Esophagus muscularis mucosa (tissue), 3 donors: ENCODE measurements around the gene BAD.

ENCODE experiments used
- POLR2AphosphoS5 ChIP-seq, 2 donors: sonication (generic); formaldehyde crosslinking; IDR thresholded peaks; one replicate each; pipeline ENCODE4 v1.6.1; 2017; ENCODE audit warnings: antibody characterized with exemption in 2 of 2
- TF ChIP-seq, protein P1 (sequence below), 3 experiments: fragments of 200-600 bp in 2 of 3; fragments of 450-650 bp in 1 of 3; sonication (generic) in 2 of 3; IDR thresholded peaks; one replicate each; pipeline ENCODE4 v1.5.1; 2017 to 2019; ENCODE audit warnings: antibody characterized with exemption in 3 of 3, mild to moderate bottlenecking in 2 of 3, moderate library complexity in 1 of 3

DNA sequence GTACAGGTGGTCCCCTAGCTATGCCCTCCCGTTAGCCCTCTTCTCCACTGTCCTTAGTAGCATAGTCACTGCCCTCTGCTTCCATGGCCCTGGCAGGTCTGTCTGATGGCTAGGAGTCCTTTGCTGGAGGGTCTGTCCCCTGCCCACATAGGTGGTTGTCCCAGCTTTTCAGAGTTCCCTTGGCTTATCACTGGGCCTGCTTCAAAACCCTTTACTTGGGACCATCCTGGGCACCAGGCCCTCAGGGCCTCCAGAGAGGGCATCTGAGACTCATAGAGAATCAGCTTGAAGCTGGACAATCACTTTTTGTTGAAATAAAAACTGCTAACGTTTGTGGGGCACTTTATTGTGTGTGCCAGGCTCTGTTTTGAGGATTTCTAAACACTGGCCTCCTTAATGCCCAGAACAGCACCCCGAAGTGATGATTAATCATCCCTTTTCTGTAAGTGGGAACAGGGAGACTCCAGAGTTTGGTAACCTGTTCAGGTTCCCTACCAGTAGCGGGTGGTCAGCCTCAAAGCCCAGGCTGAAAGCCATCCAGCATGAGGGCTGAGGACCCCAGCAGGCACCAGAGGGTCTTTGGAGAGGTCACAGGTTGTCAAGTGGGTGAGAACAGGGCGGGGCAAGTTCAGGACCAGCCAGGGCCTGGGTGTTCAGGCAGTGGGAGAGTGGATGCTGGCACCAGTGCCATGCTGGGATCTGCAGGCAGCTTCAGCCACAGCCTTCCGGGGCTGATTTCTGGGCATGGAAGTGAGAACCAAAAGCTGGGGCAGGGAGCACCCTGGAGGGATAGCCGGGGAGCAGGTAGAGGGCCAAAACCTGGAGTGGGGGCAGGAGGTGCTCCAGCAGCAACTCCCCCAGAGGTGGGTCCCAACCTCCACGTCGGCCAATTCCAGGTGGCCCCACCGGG, 6.1 kb upstream of the BAD start:
- TF ChIP-seq, protein P1, sequence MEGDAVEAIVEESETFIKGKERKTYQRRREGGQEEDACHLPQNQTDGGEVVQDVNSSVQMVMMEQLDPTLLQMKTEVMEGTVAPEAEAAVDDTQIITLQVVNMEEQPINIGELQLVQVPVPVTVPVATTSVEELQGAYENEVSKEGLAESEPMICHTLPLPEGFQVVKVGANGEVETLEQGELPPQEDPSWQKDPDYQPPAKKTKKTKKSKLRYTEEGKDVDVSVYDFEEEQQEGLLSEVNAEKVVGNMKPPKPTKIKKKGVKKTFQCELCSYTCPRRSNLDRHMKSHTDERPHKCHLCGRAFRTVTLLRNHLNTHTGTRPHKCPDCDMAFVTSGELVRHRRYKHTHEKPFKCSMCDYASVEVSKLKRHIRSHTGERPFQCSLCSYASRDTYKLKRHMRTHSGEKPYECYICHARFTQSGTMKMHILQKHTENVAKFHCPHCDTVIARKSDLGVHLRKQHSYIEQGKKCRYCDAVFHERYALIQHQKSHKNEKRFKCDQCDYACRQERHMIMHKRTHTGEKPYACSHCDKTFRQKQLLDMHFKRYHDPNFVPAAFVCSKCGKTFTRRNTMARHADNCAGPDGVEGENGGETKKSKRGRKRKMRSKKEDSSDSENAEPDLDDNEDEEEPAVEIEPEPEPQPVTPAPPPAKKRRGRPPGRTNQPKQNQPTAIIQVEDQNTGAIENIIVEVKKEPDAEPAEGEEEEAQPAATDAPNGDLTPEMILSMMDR (IDR thresholded peaks at IDR 0.05), result no peak
- no peak for TF ChIP-seq POLR2AphosphoS5 (IDR thresholded peaks at IDR 0.05)
